Osteocyte (in vitro differentiated cells): ENCODE measurements around the gene CEP162. TPM values are rescaled to one million over a fixed set of nuclear protein-coding genes. Genes with fewer than 3 reads are reported as not detected.

Experiments used
- DNase-seq: peaks from one replicate; pipeline ENCODE4 v3.0.0; 2021; ENCODE audit warnings: mixed read lengths; ENCODE audit not compliant: unreplicated experiment; ENCODE audit errors: extremely low spot score
- H3K27ac Mint-ChIP-seq: one replicate; pipeline ENCODE4 v1.8.0; 2021; ENCODE audit warnings: mild to moderate bottlenecking, mixed read lengths; ENCODE audit not compliant: unreplicated experiment
- H3K27me3 Mint-ChIP-seq: one replicate; pipeline ENCODE4 v1.8.0; 2021; ENCODE audit warnings: mixed read lengths; ENCODE audit not compliant: unreplicated experiment
- H3K36me3 Mint-ChIP-seq: one replicate; pipeline ENCODE4 v1.8.0; 2021; ENCODE audit warnings: mixed read lengths; ENCODE audit not compliant: unreplicated experiment
- H3K4me1 Mint-ChIP-seq: one replicate; pipeline ENCODE4 v1.8.0; 2021; ENCODE audit warnings: mixed read lengths; ENCODE audit not compliant: unreplicated experiment
- H3K4me3 Mint-ChIP-seq: one replicate; pipeline ENCODE4 v1.8.0; 2021; ENCODE audit warnings: mild to moderate bottlenecking, moderate library complexity, mixed read lengths; ENCODE audit not compliant: unreplicated experiment
- H3K9me3 Mint-ChIP-seq: one replicate; pipeline ENCODE4 v1.8.0; 2021; ENCODE audit warnings: mixed read lengths; ENCODE audit not compliant: unreplicated experiment
- CTCF ChIP-seq: fragments of 200-600 bp; sonication (generic); IDR thresholded peaks from 2 replicates; pipeline ENCODE4 v1.5.0; 2021; ENCODE audit warnings: antibody characterized with exemption, mild to moderate bottlenecking, moderate library complexity
- total RNA-seq: library from RNA; stranded (reverse); gene quantifications from 2 replicates; pipeline ENCODE4 v1.2.1, GENCODE V29; 2021

Gene CEP162
- total RNA-seq, 1 donor from 2014 or later: 10.1 TPM

DNA sequence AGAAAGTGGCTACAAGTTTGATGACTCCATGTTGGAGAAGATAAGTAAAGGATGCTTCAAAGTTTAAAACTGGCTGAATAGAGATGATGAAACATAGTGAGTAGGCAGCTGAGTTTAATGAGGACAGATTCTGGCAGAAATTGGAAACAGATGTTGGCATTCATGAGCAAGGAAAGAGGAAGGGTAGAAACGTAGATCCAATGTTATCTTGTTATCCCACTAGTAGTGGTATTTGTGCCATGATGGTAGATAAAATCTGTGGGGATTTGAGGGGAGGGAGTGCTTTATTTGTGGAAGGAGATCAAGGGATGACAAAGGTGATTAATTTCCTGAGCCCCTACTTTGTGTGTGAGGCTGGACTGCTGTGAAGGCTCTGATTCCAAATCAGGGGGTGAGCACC lies 124.4 kb downstream of the CEP162 start:
- peaks cover 25% of the 10 kb centered on the region for H3K27me3 Mint-ChIP-seq
- peaks cover 7% of the 10 kb centered on the region for H3K4me1 Mint-ChIP-seq
- no peak overlapping the region for H3K27ac Mint-ChIP-seq
- H3K36me3 Mint-ChIP-seq: no peaks in the 10 kb centered on the region
- TF ChIP-seq CTCF: no peak
- H3K4me3 Mint-ChIP-seq: no peak overlapping the region
- no peaks in the 10 kb centered on the region for H3K9me3 Mint-ChIP-seq
- no peak for DNase-seq

DNA sequence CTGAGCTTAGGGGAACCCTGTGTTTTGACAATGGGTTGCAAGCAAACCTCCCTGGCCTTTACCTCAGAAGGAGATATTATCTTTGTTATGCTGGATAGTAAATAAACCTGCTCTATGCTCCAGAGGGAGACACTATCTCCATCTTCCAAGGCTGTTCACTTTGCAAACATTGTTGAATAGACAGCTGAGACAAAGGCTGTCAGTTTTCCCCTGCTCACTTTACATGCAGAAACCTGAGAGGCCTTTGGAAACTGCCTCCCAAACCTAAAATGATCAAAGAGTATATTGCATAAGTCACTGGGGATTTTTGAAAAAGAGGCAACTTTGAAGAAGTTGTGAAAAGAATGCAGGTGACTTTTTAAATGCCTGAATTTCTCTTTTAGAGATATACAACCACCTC lies 132.3 kb downstream of the CEP162 start:
- no peaks in the 10 kb centered on the region for H3K36me3 Mint-ChIP-seq
- H3K27ac Mint-ChIP-seq: no peak overlapping the region
- no peak for DNase-seq

GRCh38 chr6:84093441-84094435 lies 133.7 kb downstream of the CEP162 start:
- no peaks in the 10 kb centered on the region for H3K36me3 Mint-ChIP-seq
- DNase-seq: no peak
- TF ChIP-seq CTCF: no peak
- H3K27me3 Mint-ChIP-seq: peaks cover 20% of the 10 kb centered on the region
- H3K4me1 Mint-ChIP-seq: no peaks in the 10 kb centered on the region
- no peak overlapping the region for H3K27ac Mint-ChIP-seq
- H3K9me3 Mint-ChIP-seq: no peaks in the 10 kb centered on the region
- H3K4me3 Mint-ChIP-seq: no peak overlapping the region

More for the DNA sequence above, 132.3 kb downstream of the CEP162 start:
- H3K4me3 Mint-ChIP-seq: no peak overlapping the region
- H3K27me3 Mint-ChIP-seq: peaks cover 18% of the 10 kb centered on the region
- no peak for TF ChIP-seq CTCF
- H3K9me3 Mint-ChIP-seq: no peaks in the 10 kb centered on the region
- no peaks in the 10 kb centered on the region for H3K4me1 Mint-ChIP-seq

- Mint-ChIP-seq H3K9me3 (no peaks in the 10 kb centered on the region), H3K36me3 (no peaks in the 10 kb centered on the region), H3K4me1 (no peaks in the 10 kb centered on the region), H3K27ac (no peak overlapping the region), H3K4me3 (no peak overlapping the region), H3K27me3 (peaks cover 45% of the 10 kb centered on the region)
- no peak for DNase-seq
- no peak for TF ChIP-seq CTCF
Measured at GRCh38 chr6:84089552-84089951, 137.9 kb downstream of the CEP162 start.

DNA sequence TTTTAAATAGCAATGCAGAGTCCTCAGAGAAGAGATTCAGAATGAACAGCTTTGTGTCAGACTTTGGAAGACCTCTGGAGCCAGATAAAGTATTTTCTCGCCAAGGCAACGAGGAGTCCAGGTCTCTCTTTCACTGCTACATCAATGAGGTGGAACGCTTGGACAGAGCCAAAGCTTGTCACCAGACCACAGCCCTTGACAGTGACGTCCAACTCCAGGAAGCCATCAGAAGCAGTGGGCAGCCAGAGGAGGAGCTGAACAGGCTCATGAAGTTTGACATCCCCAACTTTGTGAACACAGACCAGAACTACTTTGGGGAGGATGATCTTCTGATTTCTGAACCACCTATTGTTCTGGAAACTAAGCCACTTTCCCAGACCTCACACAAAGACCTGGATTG lies 138.4 kb downstream of the CEP162 start:
- Mint-ChIP-seq H3K27me3 (peaks cover 48% of the 10 kb centered on the region), H3K27ac (no peak overlapping the region), H3K4me3 (no peak overlapping the region), H3K36me3 (no peaks in the 10 kb centered on the region), H3K9me3 (no peaks in the 10 kb centered on the region), H3K4me1 (no peaks in the 10 kb centered on the region)
- no peak for TF ChIP-seq CTCF
- no peak for DNase-seq
